HG03565 (cell line): ENCODE results near the gene DIAPH2.
A peak's percentile ranks its signal among the peaks of the same experiment; 100 is the strongest.

ENCODE experiments used
- ATAC-seq: cut with Tn5 transposase; IDR thresholded peaks from one replicate; pipeline ENCODE4 v1.9.1; 2021; ENCODE audit warnings: mild to moderate bottlenecking, moderate library complexity; ENCODE audit not compliant: unreplicated experiment

The DIAPH2 gene

DNA sequence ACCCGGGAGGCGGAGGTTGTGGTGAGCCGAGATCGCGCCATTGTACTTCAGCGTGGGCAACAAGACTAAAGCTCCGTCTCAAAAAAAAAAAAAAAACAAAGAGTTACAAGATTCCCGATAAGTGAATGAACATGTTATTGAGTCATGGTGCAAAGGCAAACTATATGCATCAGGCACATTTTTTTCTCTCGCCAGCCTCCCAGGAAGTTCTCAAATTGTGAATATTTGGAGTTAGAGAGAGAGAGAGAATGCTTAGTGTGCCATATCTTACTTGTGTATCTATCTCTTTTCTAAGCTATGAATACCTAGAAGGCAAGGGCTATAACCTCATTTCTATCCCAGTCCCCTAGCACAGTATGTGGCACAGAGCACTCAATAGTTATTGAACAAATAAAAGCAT lies 599.9 kb downstream of the DIAPH2 start:
- ATAC-seq, result no peak

DNA sequence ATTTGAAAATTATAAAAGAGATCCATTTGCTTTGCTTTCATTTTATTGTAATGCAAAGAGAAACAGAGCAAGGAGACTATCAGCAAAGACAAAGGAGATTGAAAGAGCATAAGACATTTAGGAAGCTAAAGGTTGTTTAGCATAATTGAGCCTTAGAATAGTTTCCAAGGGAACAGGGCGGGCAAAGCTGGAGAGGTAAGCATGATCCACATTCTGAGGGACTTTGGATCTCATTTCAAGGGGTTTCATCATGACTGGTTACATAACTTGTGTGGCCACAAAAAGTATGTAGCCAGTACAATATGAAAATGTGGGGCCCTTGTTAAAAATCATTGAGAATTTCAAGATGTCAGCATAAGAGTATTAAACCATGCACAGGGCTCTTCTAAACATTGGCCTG lies 605.6 kb downstream of the DIAPH2 start:
- no peak for ATAC-seq

DNA sequence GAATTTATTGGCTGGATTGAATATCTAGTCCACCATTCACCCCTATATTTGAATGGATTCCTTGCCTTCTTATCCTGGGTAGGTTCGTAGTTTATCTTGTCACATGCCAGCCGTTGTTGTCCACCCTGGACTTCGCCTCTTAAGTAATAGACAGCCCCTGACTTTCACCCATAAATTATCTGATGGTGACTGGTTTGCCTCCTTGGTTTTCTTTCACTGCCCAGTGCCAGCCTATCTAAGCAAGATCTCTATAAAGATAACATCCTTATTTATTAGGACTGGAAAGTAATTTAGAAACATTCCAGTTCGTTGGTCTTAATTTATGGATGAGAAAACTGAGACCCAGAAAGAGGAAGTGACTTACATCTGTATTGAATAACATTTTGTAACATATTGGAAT lies 609.4 kb downstream of the DIAPH2 start:
- ATAC-seq, result no peak

DNA sequence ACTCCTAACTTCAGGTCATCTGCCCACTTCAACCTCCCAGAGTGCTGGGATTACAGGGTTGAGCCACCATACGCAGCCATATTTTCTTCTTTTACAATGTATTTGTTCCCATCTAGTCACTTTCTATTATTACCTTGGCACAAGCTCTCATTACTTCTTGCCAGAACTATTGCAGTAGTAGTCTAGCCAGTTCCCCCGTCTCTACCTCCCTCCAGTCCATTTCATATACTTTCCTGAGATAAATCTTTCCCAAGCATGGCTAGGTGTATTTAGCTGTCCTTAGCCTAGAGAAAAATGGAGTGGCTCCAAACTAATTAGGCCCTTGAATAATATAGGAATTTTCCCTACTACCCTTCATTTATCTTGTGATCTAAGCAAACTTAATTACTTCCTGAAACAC lies 611.3 kb downstream of the DIAPH2 start:
- no peak for ATAC-seq

DNA sequence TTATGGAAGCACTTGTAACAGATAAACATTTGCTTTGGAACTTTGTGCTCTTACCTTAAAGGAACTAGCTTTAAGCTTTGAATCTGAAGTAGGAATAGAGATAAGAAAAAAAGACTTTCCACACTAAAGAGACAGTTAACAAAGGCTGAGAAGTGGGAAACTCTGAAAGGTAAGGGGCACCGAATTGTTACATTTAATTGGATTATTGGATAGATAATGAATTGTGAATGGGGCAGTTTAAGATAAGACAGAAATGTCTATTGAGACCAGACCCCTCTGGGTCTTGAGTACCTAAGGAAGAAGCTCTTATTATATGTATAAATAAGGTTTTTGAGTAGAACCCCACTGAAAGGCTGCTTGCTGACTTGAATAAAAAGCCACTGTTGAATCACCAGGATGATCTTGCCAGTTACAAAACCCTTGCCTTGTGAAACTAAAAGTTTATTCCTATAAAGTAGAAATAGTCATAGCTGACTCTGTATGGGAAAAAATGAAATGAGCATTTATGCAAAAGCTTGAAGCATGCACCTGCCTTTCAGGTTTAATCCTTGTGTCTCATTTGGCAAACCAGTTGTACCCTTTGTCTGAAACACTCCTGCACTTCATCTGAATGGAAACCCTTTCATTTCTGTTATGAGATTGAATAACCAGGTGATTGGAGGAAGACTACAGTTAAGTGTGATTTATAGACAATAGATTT lies 622.3 kb downstream of the DIAPH2 start:
- ATAC-seq, result no peak

DNA sequence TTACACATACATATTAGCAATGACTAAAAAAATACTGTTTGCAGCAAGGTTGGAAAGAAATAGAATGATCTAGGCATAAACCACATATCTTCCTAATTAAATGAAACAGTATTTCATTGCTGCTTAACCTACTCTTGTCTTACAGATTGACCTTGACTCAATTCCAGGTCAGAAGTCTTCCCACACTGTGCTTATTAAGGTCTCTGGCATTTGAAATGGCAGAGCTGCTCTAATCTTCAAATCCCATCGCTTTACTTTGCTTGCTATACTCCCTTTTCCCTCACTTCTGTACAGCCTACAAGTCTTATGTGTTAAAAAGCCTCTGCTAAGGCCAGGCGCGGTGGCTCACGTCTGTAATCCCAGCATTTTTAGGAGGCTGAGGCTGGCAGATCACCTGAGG lies 623.5 kb downstream of the DIAPH2 start:
- ATAC-seq, result no peak

DNA sequence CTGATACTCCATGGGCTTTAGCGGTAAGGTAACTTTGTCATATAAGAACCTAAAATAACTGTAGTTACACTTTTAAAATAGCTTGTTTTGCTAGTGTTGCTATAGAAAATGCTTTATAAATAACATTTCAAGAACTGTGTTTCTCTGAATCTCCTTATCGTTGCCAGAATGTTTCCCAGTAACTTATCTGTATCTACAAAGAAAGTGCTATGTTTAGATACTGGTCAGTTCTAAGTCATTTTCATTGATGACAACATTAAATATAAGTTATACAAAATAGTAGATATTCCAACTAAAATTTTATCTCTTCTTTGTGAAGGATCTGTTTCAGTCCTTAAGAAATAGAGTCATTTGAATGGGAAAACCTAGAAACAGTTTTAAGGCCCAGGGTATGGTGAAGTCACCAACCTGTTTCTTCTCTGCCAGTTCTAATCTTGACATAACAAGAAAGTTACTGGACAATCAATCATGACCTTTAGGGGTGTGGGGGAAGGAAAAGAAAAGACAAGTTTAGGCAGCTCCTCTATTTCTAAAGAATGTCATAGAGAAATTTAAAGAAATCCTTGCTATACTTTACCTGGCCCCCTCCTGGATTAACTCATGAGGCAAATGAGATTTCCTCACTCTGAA lies 625.0 kb downstream of the DIAPH2 start:
- no peak for ATAC-seq

DNA sequence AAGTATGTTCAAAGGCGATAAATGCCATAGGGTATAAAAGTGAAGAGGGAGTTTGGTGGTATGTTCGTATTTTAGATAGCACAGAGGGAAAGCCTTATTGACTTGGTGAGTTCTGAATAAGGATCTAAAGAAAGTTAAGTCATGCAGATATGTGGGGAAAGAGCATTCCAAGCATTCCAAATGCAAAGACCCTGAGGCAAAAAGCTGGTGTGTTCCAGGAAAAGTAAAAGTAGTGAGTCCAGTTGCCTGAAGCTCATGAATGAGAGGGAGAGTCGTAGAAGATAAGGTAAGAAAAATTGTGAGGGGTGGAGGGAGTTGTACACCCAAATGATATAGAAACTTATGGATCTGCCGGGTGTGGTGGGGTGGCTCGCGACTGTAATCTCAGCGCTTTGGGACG lies 625.7 kb downstream of the DIAPH2 start:
- no peak for ATAC-seq

DNA sequence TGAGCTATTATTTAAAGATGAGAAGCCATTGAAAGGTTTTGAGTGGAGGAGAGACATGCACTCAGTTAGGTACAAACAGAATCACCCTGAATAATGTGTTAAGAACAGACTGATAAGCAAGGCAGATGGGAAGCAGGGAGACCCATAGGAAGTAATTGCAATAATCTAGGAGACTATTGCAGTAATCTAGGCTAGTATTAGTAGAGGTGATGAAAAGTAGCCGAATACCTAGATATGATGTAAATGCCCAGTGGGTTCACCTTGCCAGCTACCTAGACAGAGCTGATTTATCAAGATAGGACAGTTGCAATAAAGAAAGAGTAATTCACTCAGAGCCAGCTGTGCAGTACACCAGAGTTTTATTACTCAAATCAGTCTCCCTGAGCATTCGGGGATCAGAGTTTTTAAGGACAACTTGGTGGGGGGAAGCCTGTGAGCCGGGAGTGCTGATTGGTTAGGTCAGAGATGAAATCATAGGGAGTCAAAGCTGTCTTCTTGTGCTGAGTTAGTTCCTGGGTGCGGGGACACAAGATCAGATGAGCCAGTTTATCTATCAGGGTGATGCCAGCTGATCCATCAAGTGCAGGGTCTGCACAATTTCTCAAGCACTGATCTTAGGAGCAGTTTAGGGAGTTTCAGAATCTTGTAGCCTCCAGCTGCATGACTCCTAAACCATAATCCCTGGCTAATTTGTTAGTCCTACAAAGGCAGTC lies 626.6 kb downstream of the DIAPH2 start:
- ATAC-seq, result no peak

DNA sequence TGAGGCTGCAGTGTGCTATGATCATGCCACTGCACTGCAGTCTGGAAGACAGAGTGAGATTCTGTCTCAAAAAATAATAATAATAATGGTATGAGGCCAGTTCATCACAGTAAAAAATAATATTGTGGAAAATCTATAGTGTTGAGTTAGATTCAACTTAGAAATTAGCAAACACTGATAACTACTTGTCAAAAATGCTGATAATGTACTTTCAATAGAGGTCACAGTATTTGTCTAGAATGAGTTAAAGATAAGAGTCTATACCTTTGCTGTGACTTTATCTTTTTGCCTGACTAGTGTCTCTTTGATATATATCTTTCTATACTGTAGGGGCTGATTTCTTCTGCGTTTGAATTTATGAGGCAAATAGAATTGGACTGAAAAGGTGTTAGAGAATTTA lies 629.7 kb downstream of the DIAPH2 start:
- ATAC-seq, result no peak

DNA sequence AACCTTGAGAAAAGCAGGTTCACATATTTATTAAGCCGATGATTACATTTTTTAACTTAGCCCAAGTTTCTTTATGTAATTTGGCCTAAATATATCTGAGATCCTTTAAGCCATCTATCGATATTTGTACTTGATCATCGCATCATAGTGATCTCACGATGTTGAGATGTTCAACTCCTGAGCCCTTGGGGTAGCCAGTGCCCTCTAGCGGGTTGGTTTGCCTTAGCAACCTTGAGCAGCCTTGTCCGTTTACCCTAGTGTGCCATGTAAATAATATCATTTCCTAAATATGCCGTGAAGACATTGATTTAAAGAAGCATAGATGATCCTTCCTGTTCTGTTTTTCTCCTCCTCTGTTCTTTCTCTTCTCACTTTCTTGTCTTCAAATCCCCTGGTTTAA lies 631.3 kb downstream of the DIAPH2 start:
- ATAC-seq, result no peak

DNA sequence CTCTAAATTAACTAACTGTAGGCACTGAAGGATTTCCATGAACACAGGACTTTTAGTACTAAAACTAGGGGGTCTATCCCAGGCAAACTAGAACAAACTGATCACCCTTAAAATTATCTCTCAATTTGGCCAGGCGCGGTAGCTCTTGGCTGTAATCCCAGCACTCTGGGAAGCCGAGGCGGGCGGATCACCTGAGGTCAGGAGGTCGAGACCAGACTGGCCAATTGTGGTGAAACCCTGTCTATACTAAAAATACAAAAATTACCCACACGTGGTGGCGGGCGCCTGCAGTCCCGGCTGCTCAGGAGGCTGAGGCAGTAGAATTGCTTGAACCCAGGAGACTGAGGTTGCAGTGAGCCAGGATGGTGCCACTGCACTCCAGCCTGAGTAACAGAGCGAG lies 635.7 kb downstream of the DIAPH2 start:
- no peak for ATAC-seq

DNA sequence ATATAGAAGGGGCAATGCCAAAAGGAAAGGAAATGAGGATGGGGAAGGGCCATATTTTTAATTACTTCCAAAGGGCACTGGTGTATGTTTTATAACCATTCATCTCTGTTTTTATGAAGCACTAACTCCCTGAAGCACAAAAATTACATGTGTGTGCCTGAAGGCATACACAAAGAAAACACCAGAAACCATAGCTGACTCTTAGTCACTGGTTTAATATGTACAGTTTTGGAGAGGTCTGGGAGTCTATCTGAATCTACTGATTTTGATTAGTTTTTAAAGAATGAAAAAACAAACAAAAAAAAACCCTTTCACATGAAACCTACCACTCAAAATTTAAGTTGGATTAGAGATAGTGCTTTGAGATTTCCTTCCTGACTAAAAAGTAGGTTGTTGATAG lies 637.8 kb downstream of the DIAPH2 start:
- ATAC-seq, result no peak

DNA sequence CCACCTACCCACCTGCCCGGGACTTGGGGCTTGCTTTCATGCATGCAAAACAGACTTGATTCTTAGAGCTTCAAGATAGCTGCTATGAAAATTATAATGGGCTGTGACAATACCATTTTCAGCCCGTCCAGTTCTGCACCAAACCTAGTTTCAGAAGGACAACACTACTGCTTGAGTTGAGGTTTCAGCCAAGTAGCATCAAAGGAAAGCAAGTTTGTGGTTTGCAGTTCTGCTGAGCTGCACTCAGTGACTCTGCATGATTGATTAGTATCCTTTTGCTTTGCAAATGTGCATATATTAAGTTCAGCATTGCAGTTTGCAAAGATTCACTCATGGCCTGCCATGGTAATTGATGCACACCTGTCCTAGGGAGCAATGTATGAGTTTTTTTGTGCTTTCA lies 641.8 kb downstream of the DIAPH2 start:
- ATAC-seq, result peak; percentile 98

DNA sequence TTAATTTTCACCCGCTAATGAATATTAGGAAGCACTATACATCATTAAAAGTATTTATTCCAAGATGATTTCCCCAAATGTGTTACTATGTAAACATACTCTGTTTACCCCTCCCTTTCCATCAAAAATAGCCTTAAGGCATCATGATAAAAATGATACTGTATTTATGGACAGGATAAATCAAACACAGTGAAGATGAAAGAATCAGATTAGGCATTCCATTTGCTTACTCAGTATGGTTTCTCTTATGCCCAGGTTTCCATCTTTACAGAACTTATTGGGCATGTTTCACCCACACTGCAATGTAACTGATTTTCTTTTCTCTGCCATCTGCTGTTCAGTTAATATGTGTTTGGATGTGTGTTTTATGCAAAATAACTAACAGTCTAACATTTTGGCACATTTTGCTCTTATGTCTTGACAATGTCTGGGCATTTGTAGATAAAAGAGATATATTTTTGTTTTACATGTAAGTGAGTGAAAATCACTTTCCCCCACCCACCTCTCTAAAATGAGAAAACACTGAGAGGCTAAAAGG lies 644.3 kb downstream of the DIAPH2 start:
- no peak for ATAC-seq

DNA sequence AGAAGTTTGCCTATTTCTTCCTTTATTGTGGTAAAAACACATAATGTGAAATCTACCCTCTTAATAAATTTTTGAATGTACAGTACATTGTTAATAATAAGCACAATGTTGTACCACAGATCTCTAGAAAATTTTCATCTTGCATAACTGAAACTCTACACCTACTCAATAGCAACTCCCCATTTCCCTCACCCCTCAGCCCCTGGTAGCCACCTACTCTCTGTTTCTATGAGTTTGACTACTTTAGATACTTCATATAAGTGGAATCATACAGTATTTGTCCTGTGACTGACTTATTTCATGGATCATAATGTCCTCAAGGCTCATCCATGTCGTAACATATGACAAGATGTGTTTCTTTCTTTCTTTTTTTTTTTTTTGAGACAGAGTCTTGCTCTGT lies 645.5 kb downstream of the DIAPH2 start:
- no peak for ATAC-seq

DNA sequence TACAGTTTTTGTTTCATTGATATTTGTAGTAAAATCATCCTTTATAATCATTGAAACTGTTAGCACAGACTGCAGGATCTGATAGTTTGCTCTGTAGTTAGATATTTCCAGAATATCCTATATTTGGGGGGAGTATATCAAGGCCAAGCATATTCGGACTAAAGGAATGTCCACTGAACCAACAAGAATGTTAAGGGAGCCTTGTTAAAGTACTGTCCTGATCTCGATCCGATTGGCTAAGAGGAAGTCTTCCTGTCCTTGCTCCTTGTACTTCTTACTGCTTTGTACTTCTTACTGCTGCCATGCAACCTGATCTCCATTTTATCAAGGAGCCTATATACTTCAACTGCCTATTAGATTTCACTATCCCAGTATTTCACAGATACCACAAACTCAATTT lies 648.3 kb downstream of the DIAPH2 start:
- no peak for ATAC-seq

DNA sequence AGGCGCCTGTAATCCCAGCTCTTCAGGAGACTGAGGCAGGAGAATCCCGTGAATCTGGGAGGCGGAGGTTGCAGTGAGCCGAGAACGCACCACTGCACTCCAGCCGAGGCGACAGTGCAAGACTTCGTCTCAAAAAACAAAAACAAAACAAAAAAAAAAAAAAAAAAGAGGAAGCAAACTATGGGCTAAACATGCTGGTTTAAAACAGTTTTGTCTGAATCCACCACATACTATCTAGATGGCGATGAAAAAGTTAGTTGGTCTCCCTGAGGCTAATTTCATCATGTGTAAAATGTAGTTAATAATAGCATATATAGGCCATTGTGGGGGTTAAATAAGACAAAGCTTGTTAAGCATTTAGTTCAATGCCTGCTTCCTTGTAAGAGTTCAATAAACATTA lies 650.2 kb downstream of the DIAPH2 start:
- no peak for ATAC-seq

DNA sequence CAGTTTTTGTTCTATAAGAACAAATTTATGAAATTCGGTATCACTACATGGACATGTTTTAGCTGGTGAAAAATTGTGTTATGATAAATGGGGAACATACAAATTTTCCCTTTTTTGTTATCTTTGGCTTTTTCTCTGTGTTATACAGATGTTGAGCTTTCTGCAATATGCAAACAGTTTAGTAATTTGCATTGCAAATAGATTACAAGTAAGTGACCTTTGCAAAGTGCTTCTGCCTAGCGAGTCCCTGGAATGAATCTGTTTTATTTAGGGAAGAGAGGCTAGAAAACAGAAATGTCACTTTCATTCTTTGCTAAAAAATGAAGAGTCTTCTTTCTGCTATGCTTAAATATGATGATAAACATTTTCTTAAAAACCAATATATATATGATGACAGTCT lies 660.1 kb downstream of the DIAPH2 start:
- ATAC-seq, result no peak

DNA sequence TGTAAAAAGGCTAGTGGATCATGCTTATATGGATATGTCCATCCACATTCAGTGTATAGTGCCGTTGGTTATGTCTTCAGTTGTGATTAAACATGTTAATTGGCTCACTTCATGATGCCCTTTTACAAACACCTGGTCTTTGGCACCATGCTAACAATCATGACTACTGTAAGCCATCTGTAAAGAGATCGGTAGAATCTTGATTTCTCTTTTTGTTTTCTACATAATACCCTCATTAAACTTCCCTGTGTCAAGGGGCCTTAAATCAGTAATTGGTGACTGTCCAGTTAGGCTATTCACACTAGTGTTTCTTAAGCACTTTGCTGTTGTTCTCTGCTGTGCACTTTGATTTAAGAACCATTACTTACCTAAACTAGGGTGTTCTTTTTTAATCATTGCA lies 674.3 kb downstream of the DIAPH2 start:
- ATAC-seq, result no peak

DNA sequence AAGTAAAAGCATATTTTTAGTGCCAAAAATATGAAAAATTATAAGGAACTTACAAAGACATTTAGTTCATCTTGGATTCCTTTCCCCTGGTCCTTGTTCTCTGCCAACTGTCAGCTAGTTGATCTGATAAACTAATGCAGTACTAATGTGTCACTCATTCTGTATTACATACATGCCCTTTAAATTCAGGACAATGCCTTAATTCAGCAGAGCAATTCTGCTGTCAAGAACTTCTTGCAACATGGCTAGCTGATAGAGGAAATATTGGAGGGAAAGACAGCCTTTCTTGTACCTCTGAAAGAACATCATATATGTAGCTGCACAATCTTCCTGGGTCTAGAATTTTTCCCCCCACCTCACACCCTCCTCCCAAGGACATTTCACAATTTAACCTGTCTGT lies 679.2 kb downstream of the DIAPH2 start:
- ATAC-seq, result no peak

DNA sequence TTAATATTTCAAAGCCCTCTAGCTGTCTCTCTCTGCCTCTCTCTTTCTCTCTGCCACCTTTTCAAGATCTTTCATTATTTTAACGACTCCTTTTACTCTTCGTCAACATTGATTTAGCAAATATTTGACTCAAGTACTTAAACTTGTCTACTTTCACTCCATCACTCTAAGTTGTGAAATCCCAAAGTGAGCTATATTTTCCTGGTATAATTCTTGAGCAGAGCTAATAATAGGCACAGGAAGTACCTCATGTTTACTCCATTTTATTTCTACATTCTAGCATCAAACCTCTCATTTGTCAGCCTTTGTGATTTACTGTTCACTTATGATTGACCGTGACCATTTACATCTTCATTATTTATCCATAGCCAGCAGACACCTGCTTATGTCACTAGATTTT lies 681.6 kb downstream of the DIAPH2 start:
- no peak for ATAC-seq
